Natural killer cell (primary cell): ENCODE measurements around the gene TMEM234. TPM values are rescaled to one million over a fixed set of nuclear protein-coding genes. Genes with fewer than 3 reads are reported as not detected.
A peak's percentile ranks its signal among the peaks of the same experiment; 100 is the strongest.

Source experiments
- ATAC-seq, 3 donors: fragments of 150-1000 bp in 2 of 3; fragments of 200-7000 bp in 1 of 3; cut with Tn5 transposase; 1 replicate in 1 of 3; 2 replicates in 2 of 3; pipeline ENCODE4 v1.10.0; 2021; ENCODE audit warnings: mild to moderate bottlenecking in 2 of 3, moderate library complexity in 2 of 3
- DNase-seq, 2 donors: peaks; one replicate each; pipeline versions ENCODE4 v3.0.0 to v3.0.0-alpha.2; 2013 to 2021; ENCODE audit warnings: mixed read lengths in 1 of 2
- H3K27ac ChIP-seq: one replicate; pipeline ENCODE4 v1.5.1; 2013; ENCODE audit warnings: mild to moderate bottlenecking, low read length
- H3K27me3 ChIP-seq: one replicate; pipeline ENCODE4 v1.6.1; 2013; ENCODE audit warnings: low read length; ENCODE audit not compliant: control insufficient read depth, insufficient read depth
- H3K36me3 ChIP-seq: one replicate; pipeline ENCODE4 v1.6.1; 2013; ENCODE audit warnings: low read length; ENCODE audit not compliant: control insufficient read depth, insufficient read depth
- H3K4me1 ChIP-seq: one replicate; pipeline ENCODE4 v1.6.1; 2013; ENCODE audit warnings: low read length; ENCODE audit not compliant: control insufficient read depth, insufficient read depth
- H3K4me3 ChIP-seq: one replicate; pipeline ENCODE4 v1.5.1; 2013; ENCODE audit warnings: low read length
- H3K9me3 ChIP-seq: one replicate; pipeline ENCODE4 v1.6.1; 2013; ENCODE audit warnings: low read length; ENCODE audit not compliant: control insufficient read depth, insufficient read depth
- H3K27ac Mint-ChIP-seq, 2 donors: one replicate each; pipeline ENCODE4 v1.8.0; 2022; ENCODE audit warnings: mild to moderate bottlenecking in 2 of 2, mixed read lengths in 2 of 2, moderate library complexity in 1 of 2
- H3K27me3 Mint-ChIP-seq, 2 donors: one replicate each; pipeline ENCODE4 v1.8.0; 2022; ENCODE audit warnings: low read depth in 2 of 2, mixed read lengths in 2 of 2
- H3K36me3 Mint-ChIP-seq: one replicate; pipeline ENCODE4 v1.8.0; 2022; ENCODE audit warnings: mixed read lengths
- H3K4me1 Mint-ChIP-seq, 2 donors: one replicate each; pipeline ENCODE4 v1.8.0; 2022; ENCODE audit warnings: mixed read lengths in 2 of 2
- H3K4me3 Mint-ChIP-seq: one replicate; pipeline ENCODE4 v1.8.0; 2022; ENCODE audit warnings: mild to moderate bottlenecking, moderate library complexity, mixed read lengths
- H3K9me3 Mint-ChIP-seq, 2 donors: one replicate each; pipeline ENCODE4 v1.8.0; 2022; ENCODE audit warnings: mixed read lengths in 2 of 2
- CTCF ChIP-seq: fragments of 200-600 bp; IDR thresholded peaks from one replicate; pipeline ENCODE4 v1.8.0; 2022; ENCODE audit warnings: antibody characterized with exemption
- WGBS: methylation state at CpG from one replicate; pipeline ENCODE4 v1.1.7; 2013; ENCODE audit warnings: missing lambda C conversion rate; ENCODE audit not compliant: insufficient coverage; 5-methylcytosine and 5-hydroxymethylcytosine counted together
- intact Hi-C: fragments of 100-400 bp; cut with micrococcal nuclease; formaldehyde crosslinking; loops from one replicate; pipeline ENCODE4 v1.14.2; 2022
- total RNA-seq, 4 donors: library from RNA; stranded (reverse); fragments of 120-200 nt in 1 of 4; gene quantifications; one replicate each; pipeline versions ENCODE4 v1.2.3 to v1.2.4, GENCODE V29; 2013 to 2022

TMEM234 gene
- total RNA-seq, 3 donors from 2014 or later (not counting 1 experiment from before 2014, with no cell fraction given), result 22.2 to 27.1 (median 24.7) TPM

GRCh38 chr1:32234792-32235191 is 12.6 kb upstream of the TMEM234 start:
- ATAC-seq (no peak), DNase-seq (no peak)
- Histone ChIP-seq H3K4me3 (no peak overlapping the region), H3K9me3 (no peaks in the 10 kb centered on the region), H3K36me3 (peaks cover 14% of the 10 kb centered on the region), H3K27me3 (no peaks in the 10 kb centered on the region), H3K27ac (no peak overlapping the region), H3K4me1 (peaks cover 2% of the 10 kb centered on the region)
- no peaks in the 10 kb centered on the region for H3K27me3 Mint-ChIP-seq
- intact Hi-C loops, result no loop called here
- TF ChIP-seq CTCF, result no peak
- no peaks in the 10 kb centered on the region for H3K36me3 Mint-ChIP-seq
- 94% methylated on average over 7 of the region's 7 CpGs for WGBS
- no peaks in the 10 kb centered on the region for H3K9me3 Mint-ChIP-seq
- no peaks in the 10 kb centered on the region for H3K4me1 Mint-ChIP-seq
- H3K4me3 Mint-ChIP-seq, result no peak overlapping the region
- no peak overlapping the region for H3K27ac Mint-ChIP-seq

- no peaks in the 10 kb centered on the region for H3K27me3 Mint-ChIP-seq
- Histone ChIP-seq H3K4me1 (no peaks in the 10 kb centered on the region), H3K9me3 (no peaks in the 10 kb centered on the region), H3K4me3 (no peak overlapping the region), H3K36me3 (peaks cover 31% of the 10 kb centered on the region), H3K27ac (no peak overlapping the region), H3K27me3 (no peaks in the 10 kb centered on the region)
- peaks cover 13% of the 10 kb centered on the region for H3K36me3 Mint-ChIP-seq
- no peak for TF ChIP-seq CTCF
- no peak overlapping the region for H3K27ac Mint-ChIP-seq
- H3K4me1 Mint-ChIP-seq, result no peaks in the 10 kb centered on the region
- ATAC-seq (no peak), DNase-seq (no peak)
- 97% methylated on average over 7 of the region's 8 CpGs for WGBS
- intact Hi-C loops, result no loop called here
- no peak overlapping the region for H3K4me3 Mint-ChIP-seq
- H3K9me3 Mint-ChIP-seq, result no peaks in the 10 kb centered on the region
Observed at GRCh38 chr1:32232558-32233304, 10.6 kb upstream of the TMEM234 start.

GRCh38 chr1:32231843-32232432 is 9.8 kb upstream of the TMEM234 start:
- no peak for TF ChIP-seq CTCF
- intact Hi-C loops, result no loop called here
- H3K36me3 ChIP-seq, result peaks cover 38% of the 10 kb centered on the region
- no peak overlapping the region for H3K4me3 ChIP-seq
- H3K27ac ChIP-seq, result no peak overlapping the region
- peaks cover 18% of the 10 kb centered on the region for H3K36me3 Mint-ChIP-seq
- H3K27me3 ChIP-seq, result no peaks in the 10 kb centered on the region
- no peak overlapping the region for H3K4me3 Mint-ChIP-seq
- 88% methylated on average over 5 of the region's 5 CpGs for WGBS
- no peaks in the 10 kb centered on the region for H3K4me1 Mint-ChIP-seq
- H3K27me3 Mint-ChIP-seq, result no peaks in the 10 kb centered on the region
- H3K9me3 ChIP-seq, result no peaks in the 10 kb centered on the region
- no peak for DNase-seq
- H3K4me1 ChIP-seq, result no peaks in the 10 kb centered on the region
- no peak for ATAC-seq
- peak overlapping the region; percentile 0 to 19 for H3K27ac Mint-ChIP-seq
- H3K9me3 Mint-ChIP-seq, result no peaks in the 10 kb centered on the region
